H9 (cell line): ENCODE results near the gene PCSK2. TPM values are rescaled to one million over a fixed set of nuclear protein-coding genes. Genes with fewer than 3 reads are reported as not detected.

Experiments used
- DNase-seq: peaks from one replicate; pipeline ENCODE4 v3.0.0-alpha.2; 2017
- H2AFZ ChIP-seq: one replicate; pipeline ENCODE4 v1.6.1; 2013; ENCODE audit warnings: mild to moderate bottlenecking, low read length, control low read depth, moderate library complexity
- H2AK5ac ChIP-seq: 2 replicates; pipeline ENCODE4 v1.6.1; 2013; ENCODE audit warnings: low read length, control low read depth, mixed read lengths; ENCODE audit not compliant: insufficient read length
- H2BK120ac ChIP-seq: one replicate; pipeline ENCODE4 v1.6.1; 2013; ENCODE audit warnings: low read depth, mild to moderate bottlenecking, low read length, control low read depth, inconsistent platforms; ENCODE audit not compliant: poor library complexity, severe bottlenecking
- H2BK12ac ChIP-seq: 2 replicates; pipeline ENCODE4 v1.6.1; 2013; ENCODE audit warnings: low read length, control low read depth, mixed read lengths, low read depth; ENCODE audit not compliant: insufficient read length
- H2BK15ac ChIP-seq: 2 replicates; pipeline ENCODE4 v1.6.1; 2013; ENCODE audit warnings: low read depth, low read length, control low read depth
- H2BK20ac ChIP-seq: one replicate; pipeline ENCODE4 v1.6.1; 2013; ENCODE audit warnings: low read depth, mild to moderate bottlenecking, low read length, control low read depth, inconsistent platforms; ENCODE audit not compliant: poor library complexity, severe bottlenecking
- H2BK5ac ChIP-seq: 2 replicates; pipeline ENCODE4 v1.6.1; 2013; ENCODE audit warnings: low read length, control low read depth, mixed read lengths; ENCODE audit not compliant: insufficient read length
- H3K14ac ChIP-seq: 2 replicates; pipeline ENCODE4 v1.6.1; 2013; ENCODE audit warnings: low read length, control low read depth; ENCODE audit not compliant: insufficient read depth
- H3K18ac ChIP-seq: 2 replicates; pipeline ENCODE4 v1.6.1; 2013; ENCODE audit warnings: low read depth, mild to moderate bottlenecking, mixed read lengths, low read length, control low read depth; ENCODE audit not compliant: insufficient read length
- H3K23ac ChIP-seq: 2 replicates; pipeline ENCODE4 v1.6.1; 2013; ENCODE audit warnings: low read length, control low read depth, mixed read lengths, low read depth; ENCODE audit not compliant: insufficient read length
- H3K23me2 ChIP-seq: 2 replicates; pipeline ENCODE4 v1.6.1; 2013; ENCODE audit warnings: low read depth, mild to moderate bottlenecking, mixed read lengths, low read length, control low read depth; ENCODE audit not compliant: insufficient read length, poor library complexity, severe bottlenecking
- H3K27ac ChIP-seq: 2 replicates; pipeline ENCODE4 v1.5.1; 2013; ENCODE audit warnings: low read length, control low read depth, mixed read lengths, low read depth; ENCODE audit not compliant: insufficient read length
- H3K27me3 ChIP-seq: 2 replicates; pipeline ENCODE4 v1.6.1; 2013; ENCODE audit warnings: low read length, control low read depth, inconsistent platforms; ENCODE audit not compliant: insufficient read depth
- H3K4ac ChIP-seq: 2 replicates; pipeline ENCODE4 v1.6.1; 2013; ENCODE audit warnings: low read depth, mild to moderate bottlenecking, control low read depth, inconsistent platforms, low read length, moderate library complexity
- H3K4me1 ChIP-seq: 2 replicates; pipeline ENCODE4 v1.6.1; 2013; ENCODE audit warnings: low read length, control low read depth, inconsistent platforms; ENCODE audit not compliant: insufficient read depth
- H3K4me2 ChIP-seq: 2 replicates; pipeline ENCODE4 v1.6.1; 2013; ENCODE audit warnings: low read length, control low read depth, mixed read lengths; ENCODE audit not compliant: insufficient read length, insufficient read depth
- H3K56ac ChIP-seq: 2 replicates; pipeline ENCODE4 v1.6.1; 2013; ENCODE audit warnings: low read depth, mild to moderate bottlenecking, mixed read lengths, low read length, control low read depth; ENCODE audit not compliant: insufficient read length
- H3K79me1 ChIP-seq: 2 replicates; pipeline ENCODE4 v1.6.1; 2013; ENCODE audit warnings: low read depth, mild to moderate bottlenecking, moderate library complexity, low read length, control low read depth, inconsistent platforms; ENCODE audit not compliant: insufficient read depth, poor library complexity, severe bottlenecking
- H3K79me2 ChIP-seq: 2 replicates; pipeline ENCODE4 v1.6.1; 2013; ENCODE audit warnings: low read length, control low read depth, inconsistent platforms; ENCODE audit not compliant: insufficient read depth
- H3K9ac ChIP-seq: 2 replicates; pipeline ENCODE4 v1.6.1; 2013; ENCODE audit warnings: low read length, control low read depth, mixed read lengths; ENCODE audit not compliant: insufficient read length; ENCODE audit errors: extremely low read depth
- H3K9me3 ChIP-seq: one replicate; pipeline ENCODE4 v1.6.1; 2013; ENCODE audit warnings: low read depth, low read length, inconsistent platforms; ENCODE audit not compliant: control insufficient read depth
- H3T11ph ChIP-seq: one replicate; pipeline ENCODE4 v1.6.1; 2013; ENCODE audit warnings: mild to moderate bottlenecking, low read length, control low read depth, inconsistent platforms
- H4K20me1 ChIP-seq: one replicate; pipeline ENCODE4 v1.6.1; 2013; ENCODE audit not compliant: control insufficient read depth, insufficient read length, insufficient read depth
- H4K5ac ChIP-seq: 2 replicates; pipeline ENCODE4 v1.6.1; 2013; ENCODE audit warnings: low read depth, mild to moderate bottlenecking, mixed read lengths, low read length, control low read depth; ENCODE audit not compliant: insufficient read length
- H4K8ac ChIP-seq: replicated peaks from 2 replicates; pipeline ENCODE4 v1.6.1; 2013; ENCODE audit warnings: low read length, control low read depth, mixed read lengths, low read depth; ENCODE audit not compliant: insufficient read length
- H4K91ac ChIP-seq: 2 replicates; pipeline ENCODE4 v1.6.1; 2013; ENCODE audit warnings: low read depth, mild to moderate bottlenecking, moderate library complexity, mixed read lengths, low read length, control low read depth; ENCODE audit not compliant: insufficient read length
- H3K27ac Mint-ChIP-seq, 3 experiments: 2 replicates in 2 of 3; 3 replicates in 1 of 3; pipeline ENCODE4 v1.8.0; 2020 to 2021; ENCODE audit warnings: mixed read lengths in 3 of 3, mild to moderate bottlenecking in 1 of 3, moderate library complexity in 1 of 3
- H3K27me3 Mint-ChIP-seq: 2 replicates; pipeline ENCODE4 v1.8.0; 2021; ENCODE audit warnings: low read depth, mild to moderate bottlenecking, moderate library complexity, mixed read lengths
- H3K36me3 Mint-ChIP-seq, 3 experiments: 2 replicates in 2 of 3; 3 replicates in 1 of 3; pipeline ENCODE4 v1.8.0; 2020 to 2021; ENCODE audit warnings: low read depth in 3 of 3, mixed read lengths in 3 of 3; ENCODE audit not compliant: insufficient read depth in 1 of 3
- H3K4me1 Mint-ChIP-seq, 2 experiments: 2 replicates each; pipeline ENCODE4 v1.8.0; 2020; ENCODE audit warnings: mixed read lengths in 2 of 2
- H3K4me3 Mint-ChIP-seq, 2 experiments: 2 replicates in 1 of 2; 3 replicates in 1 of 2; pipeline ENCODE4 v1.8.0; 2020 to 2021; ENCODE audit warnings: mild to moderate bottlenecking in 2 of 2, mixed read lengths in 2 of 2, moderate library complexity in 1 of 2
- H3K9me3 Mint-ChIP-seq, 2 experiments: 2 replicates in 1 of 2; 3 replicates in 1 of 2; pipeline ENCODE4 v1.8.0; 2020; ENCODE audit warnings: mild to moderate bottlenecking in 2 of 2, mixed read lengths in 2 of 2, moderate library complexity in 1 of 2
- CTCF ChIP-seq: fragments of 200-600 bp; sonication (generic); conservative IDR thresholded peaks from 3 replicates; pipeline ENCODE4 v1.8.0; 2021; ENCODE audit warnings: antibody characterized with exemption, mild to moderate bottlenecking
- WGBS: extraction: QIAGEN DNeasy Blood & Tissue Kit; methylation state at CpG from one replicate; pipeline ENCODE4 v1.1.7; 2013; ENCODE audit warnings: missing lambda C conversion rate, low lambda C conversion rate, mixed read lengths; ENCODE audit not compliant: insufficient read length; ENCODE audit errors: extremely low coverage; 5-methylcytosine and 5-hydroxymethylcytosine counted together
- total RNA-seq: library from RNA; stranded (reverse); gene quantifications from 2 replicates; pipeline ENCODE4 v1.2.1, GENCODE V29; 2021

Gene PCSK2
- total RNA-seq, 1 experiment from 2014 or later: 2.8 TPM

GRCh38 chr20:17229256-17229655 is 2.4 kb downstream of the PCSK2 start:
- WGBS: no CpG with 5 or more reads among the region's 1 CpG

More at GRCh38 chr20:17229256-17229655, 2.4 kb downstream of the PCSK2 start:
- Mint-ChIP-seq H3K4me3 (peak overlapping the region; percentile 66 to 70), H3K4me1 (peaks cover 33 to 45% of the 10 kb centered on the region in 2 experiments), H3K9me3 (no peaks in the 10 kb centered on the region; a peak in 2 of 5 replicates), H3K36me3 (no peaks in the 10 kb centered on the region), H3K27ac (no peak overlapping the region; a peak in 1 of 7 replicates), H3K27me3 (peaks cover 52% of the 10 kb centered on the region)
- H4K8ac ChIP-seq: no peak overlapping the region
- H3T11ph ChIP-seq: no peak overlapping the region
- H3K23ac ChIP-seq: no peak overlapping the region
- H3K4me2 ChIP-seq: peak overlapping the region; percentile 76
- no peak overlapping the region for H2BK120ac ChIP-seq
- no peaks in the 10 kb centered on the region for H3K9me3 ChIP-seq
- no peak for TF ChIP-seq CTCF
- no peaks in the 10 kb centered on the region for H3K79me1 ChIP-seq
- H3K9ac ChIP-seq: no peak overlapping the region
- H3K4me1 ChIP-seq: no peaks in the 10 kb centered on the region
- peaks cover 31% of the 10 kb centered on the region for H3K23me2 ChIP-seq
- no peak overlapping the region for H2BK12ac ChIP-seq
- no peak overlapping the region for H3K14ac ChIP-seq
- no peak overlapping the region for H3K56ac ChIP-seq
- no peak overlapping the region for H3K4ac ChIP-seq
- H4K91ac ChIP-seq: no peak overlapping the region
- no peak overlapping the region for H2AK5ac ChIP-seq
- H4K5ac ChIP-seq: no peak overlapping the region
- DNase-seq: no peak
- peaks cover 18% of the 10 kb centered on the region; the same call in 1 of the 2 replicates for H3K27me3 ChIP-seq
- H2AFZ ChIP-seq: no peak overlapping the region
- no peaks in the 10 kb centered on the region for H4K20me1 ChIP-seq
- no peak overlapping the region for H3K27ac ChIP-seq
- H3K79me2 ChIP-seq: no peaks in the 10 kb centered on the region
- H3K18ac ChIP-seq: no peak overlapping the region
- H2BK15ac ChIP-seq: no peak overlapping the region
- H2BK20ac ChIP-seq: no peak overlapping the region
- no peak overlapping the region for H2BK5ac ChIP-seq
